HepG2 (cell line): Measurements from ENCODE around the gene API5. TPM values are rescaled to one million over a fixed set of nuclear protein-coding genes. Genes with fewer than 3 reads are reported as not detected.

Experiments used
- ASH2L ChIP-seq: fragments of 300-600, 200-600 bp; sonication (generic); IDR thresholded peaks from 2 replicates; pipeline ENCODE4 v1.7.0; 2017; ENCODE audit warnings: low read depth, mild to moderate bottlenecking, moderate library complexity, mixed read lengths, low read length; ENCODE audit not compliant: insufficient read length
- BORCS8-MEF2B ChIP-seq: sonication (generic); formaldehyde crosslinking; IDR thresholded peaks from 2 replicates; pipeline ENCODE4 v1.8.0; 2022; ENCODE audit warnings: mild to moderate bottlenecking, missing genetic modification reagents
- CREB1 ChIP-seq, 2 experiments: fragments of 450-650 bp in 1 of 2; IDR thresholded peaks; 2 replicates each; pipeline ENCODE4 v1.6.1; 2016 to 2017; ENCODE audit warnings: control low read depth in 1 of 2, mild to moderate bottlenecking in 1 of 2, missing compliant biosample characterization in 1 of 2, missing genetic modification characterization in 1 of 2
- CREM ChIP-seq, 2 experiments: sonication (generic) in 1 of 2; formaldehyde crosslinking in 1 of 2; IDR thresholded peaks; 2 replicates each; pipeline versions ENCODE4 v1.4.0 to v1.6.1; 2016 to 2020; ENCODE audit warnings: antibody characterized with exemption in 1 of 2, mild to moderate bottlenecking in 1 of 2, missing genetic modification reagents in 1 of 2
- ELF3 ChIP-seq: IDR thresholded peaks from 2 replicates; pipeline ENCODE4 v1.6.1; 2016; ENCODE audit warnings: missing genetic modification reagents, missing compliant biosample characterization
- GZF1 ChIP-seq: sonication (generic); formaldehyde crosslinking; IDR thresholded peaks from 2 replicates; pipeline ENCODE4 v1.5.1; 2020; ENCODE audit warnings: mild to moderate bottlenecking, missing genetic modification reagents
- HDAC1 ChIP-seq: sonication (generic); formaldehyde crosslinking; IDR thresholded peaks from 2 replicates; pipeline ENCODE4 v1.5.1; 2020; ENCODE audit warnings: mild to moderate bottlenecking, missing genetic modification reagents
- MAF1 ChIP-seq: sonication (generic); formaldehyde crosslinking; IDR thresholded peaks from 2 replicates; pipeline ENCODE4 v1.5.0; 2020; ENCODE audit warnings: missing genetic modification reagents, borderline replicate concordance
- POGZ ChIP-seq: sonication (generic); formaldehyde crosslinking; IDR thresholded peaks from 2 replicates; pipeline ENCODE4 v1.4.0; 2020; ENCODE audit warnings: mild to moderate bottlenecking, missing genetic modification reagents
- RCOR2 ChIP-seq: IDR thresholded peaks from 2 replicates; pipeline ENCODE4 v1.6.1; 2016; ENCODE audit warnings: missing biosample characterization, missing genetic modification reagents
- RORA ChIP-seq: sonication (generic); formaldehyde crosslinking; IDR thresholded peaks from 2 replicates; pipeline ENCODE4 v1.5.0; 2020; ENCODE audit warnings: mild to moderate bottlenecking, missing genetic modification reagents, moderate library complexity
- SCMH1 ChIP-seq: sonication (generic); formaldehyde crosslinking; IDR thresholded peaks from 2 replicates; pipeline ENCODE4 v1.9.0; 2021; ENCODE audit warnings: missing genetic modification reagents, mild to moderate bottlenecking, borderline replicate concordance
- SOX13 ChIP-seq, 3 experiments: fragments of 450-650 bp in 1 of 3; sonication (generic) in 1 of 3; formaldehyde crosslinking in 1 of 3; IDR thresholded peaks in 2 of 3; conservative IDR thresholded peaks in 1 of 3; 2 replicates each; pipeline versions ENCODE4 v1.5.0 to v1.6.1; 2016 to 2020; ENCODE audit warnings: antibody characterized with exemption in 1 of 3, mild to moderate bottlenecking in 1 of 3, missing compliant biosample characterization in 1 of 3, missing genetic modification reagents in 1 of 3, moderate library complexity in 1 of 3
- TBX2 ChIP-seq: sonication (generic); formaldehyde crosslinking; IDR thresholded peaks from 2 replicates; pipeline ENCODE4 v1.5.0; 2020; ENCODE audit warnings: missing genetic modification reagents, mild to moderate bottlenecking, borderline replicate concordance
- ZNF10 ChIP-seq: sonication (generic); formaldehyde crosslinking; IDR thresholded peaks from 2 replicates; pipeline ENCODE4 v1.4.0; 2020; ENCODE audit warnings: mild to moderate bottlenecking, low read depth, missing genetic modification reagents, borderline replicate concordance
- ZNF562 ChIP-seq: sonication (generic); formaldehyde crosslinking; IDR thresholded peaks from 2 replicates; pipeline ENCODE4 v1.8.0; 2022; ENCODE audit warnings: missing genetic modification reagents, borderline replicate concordance
- ZNF878 ChIP-seq: sonication (generic); formaldehyde crosslinking; IDR thresholded peaks from 2 replicates; pipeline ENCODE4 v1.8.1; 2023; ENCODE audit warnings: mild to moderate bottlenecking, missing genetic modification reagents, moderate library complexity
- ZSCAN21 ChIP-seq: sonication (generic); formaldehyde crosslinking; IDR thresholded peaks from 2 replicates; pipeline ENCODE4 v1.8.0; 2022; ENCODE audit warnings: mild to moderate bottlenecking, missing genetic modification reagents, moderate library complexity, borderline replicate concordance
- ZSCAN25 ChIP-seq: sonication (generic); formaldehyde crosslinking; IDR thresholded peaks from 2 replicates; pipeline ENCODE4 v1.8.0; 2022; ENCODE audit warnings: mild to moderate bottlenecking, missing genetic modification reagents
- polyA plus RNA-seq, 8 experiments: library from polyadenylated mRNA; depleted of rRNA in 3 of 8; stranded (reverse) in 7 of 8; unstranded in 1 of 8; fragments of >200 nt; fragmentation: Illumina TruSeq in 4 of 8; extraction: Trizol in 4 of 8; gene quantifications; 2 replicates each; pipeline versions ENCODE4 v1.2.1 to v1.2.3, GENCODE V29; 2011 to 2016; ENCODE audit warnings: low read depth in 4 of 8, missing spikeins in 1 of 8, mixed read lengths in 1 of 8; ENCODE audit not compliant: insufficient read depth in 1 of 8
- total RNA-seq, 5 experiments: library from RNA; depleted of rRNA; stranded (reverse); fragments of >200 nt; fragmentation: Illumina TruSeq; extraction: Trizol; gene quantifications; 2 replicates each; pipeline ENCODE4 v1.2.3, GENCODE V29; 2016; ENCODE audit warnings: low read depth in 1 of 5
- TF ChIP-seq, protein P1 (sequence below): fragments of 450-650 bp; IDR thresholded peaks from 2 replicates; pipeline ENCODE4 v1.6.1; 2017
- TF ChIP-seq, protein P2 (sequence below): sonication (generic); formaldehyde crosslinking; IDR thresholded peaks from 2 replicates; pipeline ENCODE4 v1.8.0; 2022; ENCODE audit warnings: mild to moderate bottlenecking, missing genetic modification reagents, borderline replicate concordance
- TF ChIP-seq, protein P3 (sequence below): conservative IDR thresholded peaks from 2 replicates; pipeline ENCODE4 v1.6.1; 2018; ENCODE audit warnings: missing genetic modification reagents

API5 gene
- total and polyA plus RNA-seq, 2 of the 13 experiments (the other 11 are each of a cell fraction or from before 2014, with no cell fraction given): 21.6 to 59.0 TPM

DNA sequence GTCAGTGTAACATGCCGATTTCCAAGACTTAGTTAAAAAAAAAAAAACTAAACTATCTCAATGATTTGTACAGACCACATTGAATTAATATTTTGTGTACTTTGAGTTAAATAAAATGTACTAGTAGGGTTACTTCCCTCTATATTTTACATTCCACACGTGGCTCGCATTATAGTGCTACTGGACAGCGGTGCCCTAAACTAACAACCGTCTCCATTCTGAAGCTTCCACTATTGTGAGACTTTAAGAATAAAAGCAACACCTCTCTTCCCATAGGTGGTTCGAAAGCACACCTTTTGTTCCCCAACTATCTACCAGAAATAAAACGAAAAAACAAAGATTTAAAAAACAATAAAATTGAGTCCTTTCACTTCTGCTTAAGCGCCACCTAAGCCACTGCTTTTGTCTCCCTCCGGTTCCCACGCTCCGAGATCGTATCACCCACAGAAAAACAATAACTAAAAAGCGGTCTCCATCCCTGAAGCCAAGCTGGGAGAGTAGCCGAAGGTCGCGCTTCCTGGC lies 46.5 kb downstream of the API5 start (continued):
- TF ChIP-seq RCOR2 (CRISPR knock-in tag): no peak
- no peak for TF ChIP-seq RORA (CRISPR knock-in tag)
- peak; percentile 80 for TF ChIP-seq ZNF878
- TF ChIP-seq ZNF10 (CRISPR knock-in tag): no peak
- TF ChIP-seq ZSCAN21 (CRISPR knock-in tag): no peak
- no peak for TF ChIP-seq BORCS8-MEF2B
- no peak for TF ChIP-seq SOX13 (IDR thresholded peaks at IDR 0.05)
- no peak for TF ChIP-seq SOX13 (CRISPR knock-in tag; conservative IDR thresholded peaks at IDR 0.05 in 1 of 2, IDR thresholded peaks at IDR 0.05 in 1 of 2)
- no peak for TF ChIP-seq CREB1 (IDR thresholded peaks at IDR 0.05)
- TF ChIP-seq CREB1 (CRISPR knock-in tag; IDR thresholded peaks at IDR 0.05): no peak
- no peak for TF ChIP-seq CREM (IDR thresholded peaks at IDR 0.05)
- no peak for TF ChIP-seq CREM (CRISPR knock-in tag; IDR thresholded peaks at IDR 0.05)
- TF ChIP-seq ZSCAN25 (CRISPR knock-in tag): no peak
- no peak for TF ChIP-seq TBX2
- no peak for TF ChIP-seq ELF3 (CRISPR knock-in tag)
- TF ChIP-seq ZNF562 (CRISPR knock-in tag): no peak
- TF ChIP-seq, protein P1, sequence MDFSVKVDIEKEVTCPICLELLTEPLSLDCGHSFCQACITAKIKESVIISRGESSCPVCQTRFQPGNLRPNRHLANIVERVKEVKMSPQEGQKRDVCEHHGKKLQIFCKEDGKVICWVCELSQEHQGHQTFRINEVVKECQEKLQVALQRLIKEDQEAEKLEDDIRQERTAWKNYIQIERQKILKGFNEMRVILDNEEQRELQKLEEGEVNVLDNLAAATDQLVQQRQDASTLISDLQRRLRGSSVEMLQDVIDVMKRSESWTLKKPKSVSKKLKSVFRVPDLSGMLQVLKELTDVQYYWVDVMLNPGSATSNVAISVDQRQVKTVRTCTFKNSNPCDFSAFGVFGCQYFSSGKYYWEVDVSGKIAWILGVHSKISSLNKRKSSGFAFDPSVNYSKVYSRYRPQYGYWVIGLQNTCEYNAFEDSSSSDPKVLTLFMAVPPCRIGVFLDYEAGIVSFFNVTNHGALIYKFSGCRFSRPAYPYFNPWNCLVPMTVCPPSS: no peak
- no peak for TF ChIP-seq MAF1 (CRISPR knock-in tag)
- TF ChIP-seq GZF1 (CRISPR knock-in tag): no peak
- no peak for TF ChIP-seq HDAC1
- TF ChIP-seq, protein P2, sequence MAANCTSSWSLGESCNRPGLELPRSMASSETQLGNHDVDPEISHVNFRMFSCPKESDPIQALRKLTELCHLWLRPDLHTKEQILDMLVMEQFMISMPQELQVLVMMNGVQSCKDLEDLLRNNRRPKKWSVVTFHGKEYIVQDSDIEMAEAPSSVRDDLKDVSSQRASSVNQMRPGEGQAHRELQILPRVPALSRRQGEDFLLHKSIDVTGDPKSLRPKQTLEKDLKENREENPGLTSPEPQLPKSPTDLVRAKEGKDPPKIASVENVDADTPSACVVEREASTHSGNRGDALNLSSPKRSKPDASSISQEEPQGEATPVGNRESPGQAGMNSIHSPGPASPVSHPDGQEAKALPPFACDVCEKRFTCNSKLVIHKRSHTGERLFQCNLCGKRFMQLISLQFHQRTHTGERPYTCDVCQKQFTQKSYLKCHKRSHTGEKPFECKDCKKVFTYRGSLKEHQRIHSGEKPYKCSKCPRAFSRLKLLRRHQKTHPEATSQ: no peak
- no peak for TF ChIP-seq ASH2L
- no peak for TF ChIP-seq SCMH1 (CRISPR knock-in tag)
- no peak for TF ChIP-seq POGZ (CRISPR knock-in tag)
- TF ChIP-seq, protein P3, sequence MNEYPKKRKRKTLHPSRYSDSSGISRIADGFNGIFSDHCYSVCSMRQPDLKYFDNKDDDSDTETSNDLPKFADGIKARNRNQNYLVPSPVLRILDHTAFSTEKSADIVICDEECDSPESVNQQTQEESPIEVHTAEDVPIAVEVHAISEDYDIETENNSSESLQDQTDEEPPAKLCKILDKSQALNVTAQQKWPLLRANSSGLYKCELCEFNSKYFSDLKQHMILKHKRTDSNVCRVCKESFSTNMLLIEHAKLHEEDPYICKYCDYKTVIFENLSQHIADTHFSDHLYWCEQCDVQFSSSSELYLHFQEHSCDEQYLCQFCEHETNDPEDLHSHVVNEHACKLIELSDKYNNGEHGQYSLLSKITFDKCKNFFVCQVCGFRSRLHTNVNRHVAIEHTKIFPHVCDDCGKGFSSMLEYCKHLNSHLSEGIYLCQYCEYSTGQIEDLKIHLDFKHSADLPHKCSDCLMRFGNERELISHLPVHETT: no peak
